Liver (tissue), 9 donors: ENCODE data around the gene AKR1D1. TPM values are rescaled to one million over a fixed set of nuclear protein-coding genes. Genes with fewer than 3 reads are reported as not detected.
A peak's percentile ranks its signal among the peaks of the same experiment; 100 is the strongest.

Experiments
- DNase-seq: peaks from one replicate; pipeline ENCODE4 v3.0.0-alpha.2; 2017; ENCODE audit warnings: low spot score
- H3K27ac ChIP-seq, 2 donors: one replicate each; pipeline ENCODE4 v1.7.0; 2013; ENCODE audit warnings: inconsistent platforms in 2 of 2, low read length in 2 of 2, control low read depth in 1 of 2, low read depth in 1 of 2, mild to moderate bottlenecking in 1 of 2
- H3K27me3 ChIP-seq, 4 donors: one replicate each; pipeline versions ENCODE4 v1.6.1 to v1.7.0; 2013; ENCODE audit warnings: low read length in 3 of 4, inconsistent platforms in 1 of 4, mild to moderate bottlenecking in 1 of 4, moderate library complexity in 1 of 4; ENCODE audit not compliant: control insufficient read depth in 4 of 4, insufficient read depth in 4 of 4
- H3K36me3 ChIP-seq, 4 donors: one replicate each; pipeline versions ENCODE4 v1.6.1 to v1.7.0; 2013; ENCODE audit warnings: low read length in 3 of 4, mild to moderate bottlenecking in 3 of 4, low read depth in 1 of 4, moderate library complexity in 1 of 4; ENCODE audit not compliant: control insufficient read depth in 4 of 4, insufficient read depth in 3 of 4
- H3K4me1 ChIP-seq, 4 donors: one replicate each; pipeline versions ENCODE4 v1.6.1 to v1.7.0; 2013; ENCODE audit warnings: low read length in 3 of 4, mild to moderate bottlenecking in 3 of 4, moderate library complexity in 1 of 4; ENCODE audit not compliant: control insufficient read depth in 4 of 4, insufficient read depth in 4 of 4
- H3K4me3 ChIP-seq, 3 donors: one replicate each; pipeline versions ENCODE4 v1.6.1 to v1.7.0; 2013; ENCODE audit warnings: low read length in 3 of 3, control low read depth in 1 of 3, low read depth in 1 of 3, mild to moderate bottlenecking in 1 of 3
- H3K9ac ChIP-seq, 2 donors: one replicate each; pipeline ENCODE4 v1.7.0; 2013; ENCODE audit warnings: low read length in 2 of 2, mild to moderate bottlenecking in 2 of 2, moderate library complexity in 2 of 2, control low read depth in 1 of 2, low read depth in 1 of 2
- H3K9me3 ChIP-seq, 4 donors: one replicate each; pipeline versions ENCODE4 v1.6.1 to v1.7.0; 2013; ENCODE audit warnings: low read length in 3 of 4; ENCODE audit not compliant: control insufficient read depth in 4 of 4
- EGR1 ChIP-seq, 2 donors: IDR thresholded peaks; 2 replicates each; pipeline ENCODE4 v1.6.1; 2016 to 2018; ENCODE audit warnings: antibody characterized with exemption in 2 of 2, low read depth in 2 of 2
- FOXA1 ChIP-seq: IDR thresholded peaks from 2 replicates; pipeline ENCODE4 v1.6.1; 2016; ENCODE audit warnings: antibody characterized with exemption
- FOXA2 ChIP-seq: IDR thresholded peaks from 2 replicates; pipeline ENCODE4 v1.6.1; 2016; ENCODE audit warnings: antibody characterized with exemption
- GABPA ChIP-seq, 2 donors: IDR thresholded peaks in 1 of 2; conservative IDR thresholded peaks in 1 of 2; 2 replicates each; pipeline ENCODE4 v1.6.1; 2016; ENCODE audit warnings: antibody characterized with exemption in 2 of 2, mild to moderate bottlenecking in 1 of 2, moderate library complexity in 1 of 2
- HNF4A ChIP-seq, 2 donors: conservative IDR thresholded peaks; 2 replicates each; pipeline ENCODE4 v1.6.1; 2016; ENCODE audit warnings: antibody characterized with exemption in 2 of 2, mild to moderate bottlenecking in 2 of 2
- HNF4G ChIP-seq: IDR thresholded peaks from 2 replicates; pipeline ENCODE4 v1.6.1; 2016; ENCODE audit warnings: antibody characterized with exemption
- JUND ChIP-seq, 2 donors: IDR thresholded peaks; 2 replicates each; pipeline ENCODE4 v1.6.1; 2016; ENCODE audit warnings: antibody characterized with exemption in 2 of 2
- NR2F2 ChIP-seq: IDR thresholded peaks from 2 replicates; pipeline ENCODE4 v1.6.1; 2016; ENCODE audit warnings: antibody characterized with exemption
- RAD21 ChIP-seq, 2 donors: IDR thresholded peaks; 2 replicates each; pipeline ENCODE4 v1.6.1; 2016; ENCODE audit warnings: antibody characterized with exemption in 2 of 2, mild to moderate bottlenecking in 2 of 2
- RXRA ChIP-seq, 2 donors: IDR thresholded peaks; 2 replicates each; pipeline ENCODE4 v1.6.1; 2017 to 2018; ENCODE audit warnings: antibody characterized with exemption in 2 of 2, mild to moderate bottlenecking in 1 of 2
- SP1 ChIP-seq: IDR thresholded peaks from 2 replicates; pipeline ENCODE4 v1.6.1; 2018; ENCODE audit warnings: antibody characterized with exemption, mild to moderate bottlenecking
- TAF1 ChIP-seq: conservative IDR thresholded peaks from 2 replicates; pipeline ENCODE4 v1.6.1; 2016; ENCODE audit warnings: antibody characterized with exemption, mild to moderate bottlenecking
- YY1 ChIP-seq: IDR thresholded peaks from 2 replicates; pipeline ENCODE4 v1.6.1; 2016; ENCODE audit warnings: antibody characterized with exemption, mild to moderate bottlenecking
- WGBS: extraction: QIAGEN DNeasy Blood & Tissue Kit; methylation state at CpG from one replicate; pipeline ENCODE4 v1.1.7; 2013; 5-methylcytosine and 5-hydroxymethylcytosine counted together
- polyA plus RNA-seq, 2 donors: library from polyadenylated mRNA; stranded (reverse) in 1 of 2; unstranded in 1 of 2; fragments of 200-250 nt in 1 of 2; fragments of >200 nt in 1 of 2; fragmentation: Nextera tagmentation in 1 of 2; extraction: Ambion mirVana in 1 of 2; gene quantifications; one replicate each; pipeline versions ENCODE4 v1.2.1 to v1.2.3, GENCODE V29; 2013 to 2015
- total RNA-seq, 2 donors: library from RNA; depleted of rRNA; stranded (reverse); fragments of >200 nt; gene quantifications; one replicate each; pipeline ENCODE4 v1.2.3, GENCODE V29; 2014
- TF ChIP-seq, protein P1 (sequence below): IDR thresholded peaks from 2 replicates; pipeline ENCODE4 v1.6.1; 2016; ENCODE audit warnings: antibody characterized with exemption
- TF ChIP-seq, protein P2 (sequence below): IDR thresholded peaks from 2 replicates; pipeline ENCODE4 v1.6.1; 2016; ENCODE audit warnings: antibody characterized with exemption, mild to moderate bottlenecking
- TF ChIP-seq, protein P3 (sequence below): IDR thresholded peaks from 2 replicates; pipeline ENCODE4 v1.6.1; 2016; ENCODE audit warnings: antibody characterized with exemption
- TF ChIP-seq, protein P4 (sequence below): IDR thresholded peaks from 2 replicates; pipeline ENCODE4 v1.6.1; 2016; ENCODE audit warnings: antibody characterized with exemption
- TF ChIP-seq, protein P5 (sequence below): fragments of 150-350 bp; IDR thresholded peaks from 2 replicates; pipeline ENCODE4 v1.5.1; 2017; ENCODE audit warnings: improper control_type of control experiment, low read depth, low read length; ENCODE audit not compliant: missing input control
- donor health status: healthy.
- donor health status: healthy.
- donor health status: healthy.
- donor health status: healthy.
- donor health status: healthy.

AKR1D1 gene
- total and polyA plus RNA-seq, 4 donors: 18.6 to 93.9 (median 31.9) TPM

DNA sequence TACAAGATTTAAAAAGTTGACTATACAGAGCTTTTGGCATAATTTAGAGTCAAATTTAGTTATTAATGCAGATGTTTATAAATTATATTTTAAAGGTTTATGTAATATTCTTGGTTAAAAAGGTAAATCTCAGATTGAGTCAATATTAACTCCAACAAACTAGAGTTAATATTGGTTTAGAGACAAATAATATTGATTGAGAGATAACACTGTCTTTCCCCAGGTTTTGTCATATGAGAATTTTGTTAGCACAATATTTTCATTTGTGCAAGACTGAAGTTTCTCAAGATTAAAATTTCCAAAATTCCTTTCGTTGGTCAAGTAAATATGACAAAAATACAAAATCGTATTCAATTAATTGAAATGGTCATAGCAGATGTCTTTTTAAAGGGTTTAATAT lies 12.9 kb upstream of the AKR1D1 start:
- Histone ChIP-seq H3K9me3 (no peaks in the 10 kb centered on the region), H3K36me3 (no peaks in the 10 kb centered on the region), H3K4me3 (no peak overlapping the region), H3K9ac (no peak overlapping the region), H3K27ac (no peak overlapping the region), H3K4me1 (peaks cover 0 to 70% (median 54%) of the 10 kb centered on the region in 4 donors), H3K27me3 (no peaks in the 10 kb centered on the region)
- no peak for DNase-seq
- TF ChIP-seq, protein P1, sequence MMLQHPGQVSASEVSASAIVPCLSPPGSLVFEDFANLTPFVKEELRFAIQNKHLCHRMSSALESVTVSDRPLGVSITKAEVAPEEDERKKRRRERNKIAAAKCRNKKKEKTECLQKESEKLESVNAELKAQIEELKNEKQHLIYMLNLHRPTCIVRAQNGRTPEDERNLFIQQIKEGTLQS: no peak
- no peak for TF ChIP-seq HNF4G
- TF ChIP-seq FOXA2: peak; percentile 16
- TF ChIP-seq RAD21 (IDR thresholded peaks at IDR 0.05): no peak
- TF ChIP-seq, protein P2, sequence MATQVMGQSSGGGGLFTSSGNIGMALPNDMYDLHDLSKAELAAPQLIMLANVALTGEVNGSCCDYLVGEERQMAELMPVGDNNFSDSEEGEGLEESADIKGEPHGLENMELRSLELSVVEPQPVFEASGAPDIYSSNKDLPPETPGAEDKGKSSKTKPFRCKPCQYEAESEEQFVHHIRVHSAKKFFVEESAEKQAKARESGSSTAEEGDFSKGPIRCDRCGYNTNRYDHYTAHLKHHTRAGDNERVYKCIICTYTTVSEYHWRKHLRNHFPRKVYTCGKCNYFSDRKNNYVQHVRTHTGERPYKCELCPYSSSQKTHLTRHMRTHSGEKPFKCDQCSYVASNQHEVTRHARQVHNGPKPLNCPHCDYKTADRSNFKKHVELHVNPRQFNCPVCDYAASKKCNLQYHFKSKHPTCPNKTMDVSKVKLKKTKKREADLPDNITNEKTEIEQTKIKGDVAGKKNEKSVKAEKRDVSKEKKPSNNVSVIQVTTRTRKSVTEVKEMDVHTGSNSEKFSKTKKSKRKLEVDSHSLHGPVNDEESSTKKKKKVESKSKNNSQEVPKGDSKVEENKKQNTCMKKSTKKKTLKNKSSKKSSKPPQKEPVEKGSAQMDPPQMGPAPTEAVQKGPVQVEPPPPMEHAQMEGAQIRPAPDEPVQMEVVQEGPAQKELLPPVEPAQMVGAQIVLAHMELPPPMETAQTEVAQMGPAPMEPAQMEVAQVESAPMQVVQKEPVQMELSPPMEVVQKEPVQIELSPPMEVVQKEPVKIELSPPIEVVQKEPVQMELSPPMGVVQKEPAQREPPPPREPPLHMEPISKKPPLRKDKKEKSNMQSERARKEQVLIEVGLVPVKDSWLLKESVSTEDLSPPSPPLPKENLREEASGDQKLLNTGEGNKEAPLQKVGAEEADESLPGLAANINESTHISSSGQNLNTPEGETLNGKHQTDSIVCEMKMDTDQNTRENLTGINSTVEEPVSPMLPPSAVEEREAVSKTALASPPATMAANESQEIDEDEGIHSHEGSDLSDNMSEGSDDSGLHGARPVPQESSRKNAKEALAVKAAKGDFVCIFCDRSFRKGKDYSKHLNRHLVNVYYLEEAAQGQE: no peak
- peak; percentile 16 to 22 for TF ChIP-seq HNF4A (conservative IDR thresholded peaks at IDR 0.05)
- peak in 1 of 2 donors; percentile 12 for TF ChIP-seq RXRA (IDR thresholded peaks at IDR 0.05)
- TF ChIP-seq JUND (IDR thresholded peaks at IDR 0.05): no peak
- TF ChIP-seq FOXA1: no peak
- TF ChIP-seq, protein P3, sequence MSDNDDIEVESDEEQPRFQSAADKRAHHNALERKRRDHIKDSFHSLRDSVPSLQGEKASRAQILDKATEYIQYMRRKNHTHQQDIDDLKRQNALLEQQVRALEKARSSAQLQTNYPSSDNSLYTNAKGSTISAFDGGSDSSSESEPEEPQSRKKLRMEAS: no peak
- no peak for TF ChIP-seq SP1
- WGBS: 39% methylated on average over 2 of the region's 2 CpGs

DNA sequence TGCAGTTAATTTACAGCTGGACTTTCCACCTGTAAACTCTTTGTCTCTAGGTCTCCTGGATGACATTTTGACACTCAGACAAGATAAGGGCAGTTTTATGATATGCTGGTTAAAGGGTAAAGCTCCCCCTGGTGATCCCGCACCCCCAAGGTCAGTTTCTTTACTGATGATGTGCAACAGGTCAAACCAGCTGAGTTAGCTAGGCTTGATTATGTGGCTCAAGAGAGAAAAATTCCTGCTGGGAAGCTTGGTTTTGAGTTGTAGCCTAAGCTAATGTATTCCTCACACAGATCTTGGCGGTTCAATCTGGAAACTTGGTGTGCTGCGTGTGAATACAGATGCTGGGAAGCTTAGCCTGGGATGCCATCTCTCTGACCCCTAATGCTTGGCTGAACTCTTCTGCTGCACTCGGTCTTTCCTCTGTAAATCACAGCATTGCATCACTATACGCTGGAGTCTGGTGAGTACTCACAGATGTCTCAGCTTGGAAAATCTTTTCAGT lies 11.4 kb upstream of the AKR1D1 start:
- WGBS: 21% methylated on average over 5 of the region's 5 CpGs
- Histone ChIP-seq H3K27me3 (no peaks in the 10 kb centered on the region), H3K36me3 (no peaks in the 10 kb centered on the region), H3K4me3 (peak overlapping the region in 1 of 3 donors; percentile 4), H3K27ac (no peak overlapping the region), H3K9me3 (no peaks in the 10 kb centered on the region), H3K4me1 (peaks cover 0 to 75% (median 59%) of the 10 kb centered on the region in 4 donors), H3K9ac (no peak overlapping the region)
- no peak for DNase-seq
- TF ChIP-seq FOXA1: no peak
- TF ChIP-seq, protein P4, sequence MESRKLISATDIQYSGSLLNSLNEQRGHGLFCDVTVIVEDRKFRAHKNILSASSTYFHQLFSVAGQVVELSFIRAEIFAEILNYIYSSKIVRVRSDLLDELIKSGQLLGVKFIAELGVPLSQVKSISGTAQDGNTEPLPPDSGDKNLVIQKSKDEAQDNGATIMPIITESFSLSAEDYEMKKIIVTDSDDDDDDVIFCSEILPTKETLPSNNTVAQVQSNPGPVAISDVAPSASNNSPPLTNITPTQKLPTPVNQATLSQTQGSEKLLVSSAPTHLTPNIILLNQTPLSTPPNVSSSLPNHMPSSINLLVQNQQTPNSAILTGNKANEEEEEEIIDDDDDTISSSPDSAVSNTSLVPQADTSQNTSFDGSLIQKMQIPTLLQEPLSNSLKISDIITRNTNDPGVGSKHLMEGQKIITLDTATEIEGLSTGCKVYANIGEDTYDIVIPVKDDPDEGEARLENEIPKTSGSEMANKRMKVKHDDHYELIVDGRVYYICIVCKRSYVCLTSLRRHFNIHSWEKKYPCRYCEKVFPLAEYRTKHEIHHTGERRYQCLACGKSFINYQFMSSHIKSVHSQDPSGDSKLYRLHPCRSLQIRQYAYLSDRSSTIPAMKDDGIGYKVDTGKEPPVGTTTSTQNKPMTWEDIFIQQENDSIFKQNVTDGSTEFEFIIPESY: no peak
- no peak for TF ChIP-seq EGR1 (IDR thresholded peaks at IDR 0.05; ENCODE audit: low read depth in 2 of 2)
- peak; percentile 77 to 78 for TF ChIP-seq HNF4A (conservative IDR thresholded peaks at IDR 0.05)
- TF ChIP-seq, protein P5, sequence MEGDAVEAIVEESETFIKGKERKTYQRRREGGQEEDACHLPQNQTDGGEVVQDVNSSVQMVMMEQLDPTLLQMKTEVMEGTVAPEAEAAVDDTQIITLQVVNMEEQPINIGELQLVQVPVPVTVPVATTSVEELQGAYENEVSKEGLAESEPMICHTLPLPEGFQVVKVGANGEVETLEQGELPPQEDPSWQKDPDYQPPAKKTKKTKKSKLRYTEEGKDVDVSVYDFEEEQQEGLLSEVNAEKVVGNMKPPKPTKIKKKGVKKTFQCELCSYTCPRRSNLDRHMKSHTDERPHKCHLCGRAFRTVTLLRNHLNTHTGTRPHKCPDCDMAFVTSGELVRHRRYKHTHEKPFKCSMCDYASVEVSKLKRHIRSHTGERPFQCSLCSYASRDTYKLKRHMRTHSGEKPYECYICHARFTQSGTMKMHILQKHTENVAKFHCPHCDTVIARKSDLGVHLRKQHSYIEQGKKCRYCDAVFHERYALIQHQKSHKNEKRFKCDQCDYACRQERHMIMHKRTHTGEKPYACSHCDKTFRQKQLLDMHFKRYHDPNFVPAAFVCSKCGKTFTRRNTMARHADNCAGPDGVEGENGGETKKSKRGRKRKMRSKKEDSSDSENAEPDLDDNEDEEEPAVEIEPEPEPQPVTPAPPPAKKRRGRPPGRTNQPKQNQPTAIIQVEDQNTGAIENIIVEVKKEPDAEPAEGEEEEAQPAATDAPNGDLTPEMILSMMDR: no peak
- peak; percentile 17 for TF ChIP-seq FOXA2
- TF ChIP-seq, protein P2: no peak
- peak; percentile 43 for TF ChIP-seq HNF4G
- TF ChIP-seq GABPA (IDR thresholded peaks at IDR 0.05 in 1 of 2, conservative IDR thresholded peaks at IDR 0.05 in 1 of 2): no peak
- peak; percentile 58 for TF ChIP-seq SP1
- TF ChIP-seq TAF1: no peak
- TF ChIP-seq, protein P1: peak; percentile 82
- TF ChIP-seq, protein P3: no peak
- TF ChIP-seq RXRA (IDR thresholded peaks at IDR 0.05): peak; percentile 87 to 88
- TF ChIP-seq YY1: peak; percentile 57
- TF ChIP-seq RAD21 (IDR thresholded peaks at IDR 0.05): peak in 1 of 2 donors; percentile 47
- TF ChIP-seq NR2F2: no peak
- peak; percentile 43 to 71 for TF ChIP-seq JUND (IDR thresholded peaks at IDR 0.05)
